ENCODE results near the gene KAT6B. TPM values are rescaled to one million over a fixed set of nuclear protein-coding genes. Genes with fewer than 3 reads are reported as not detected.

The KAT6B gene
- total and polyA plus RNA-seq, 2 donors (not counting 1 experiment from before 2014, with no cell fraction given): 8.6 to 111 TPM

DNA sequence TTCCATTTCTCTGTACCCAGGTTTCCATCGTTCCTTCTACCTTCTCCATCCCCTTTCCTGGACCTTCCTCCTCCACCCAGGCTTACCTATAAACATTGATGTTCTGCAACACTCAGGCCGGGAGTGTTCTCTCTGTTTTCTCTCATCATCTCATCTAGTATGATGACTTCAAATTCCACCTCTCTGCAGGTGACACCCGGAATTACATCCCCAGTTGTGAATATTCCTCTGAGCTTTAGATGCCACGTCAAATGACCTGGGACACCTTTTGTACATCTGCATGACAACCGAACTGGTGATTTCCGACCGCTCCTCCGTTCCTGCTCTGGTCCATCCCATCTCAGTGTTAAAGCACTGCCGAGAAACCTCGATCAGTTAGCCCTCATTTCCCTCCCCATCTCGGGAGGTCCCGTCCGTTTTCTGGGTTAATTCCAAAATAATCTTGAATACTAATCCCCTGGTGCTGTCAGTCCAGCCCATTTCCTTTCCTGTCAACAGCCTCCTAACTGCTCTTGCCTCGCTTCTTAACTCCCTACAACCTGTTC lies 208.4 kb downstream of the KAT6B start:
- Histone ChIP-seq H3K27ac (ENCODE audit: low read length in 2 of 2) (no peak overlapping the region), H3K9me3 (ENCODE audit: control extremely low read depth in 1 of 3, control insufficient read depth in 2 of 3, insufficient read depth in 1 of 3, low read length in 2 of 3) (peaks cover 0 to 8% (median 0%) of the 10 kb centered on the region in 3 donors), H3K36me3 (replicated peaks in 1 of 2; ENCODE audit: control extremely low read depth in 1 of 2, control insufficient read depth in 1 of 2, extremely low read depth in 1 of 2, insufficient read depth in 2 of 2, low read length in 1 of 2) (peaks cover 0 to 12% of the 10 kb centered on the region in 2 experiments), H3K9ac (ENCODE audit: low read length) (no peak overlapping the region), H4K20me1 (ENCODE audit: control insufficient read depth, insufficient read depth, low read length, poor library complexity, severe bottlenecking) (no peaks in the 10 kb centered on the region), H3K27me3 (replicated peaks in 1 of 4; ENCODE audit: control extremely low read depth in 1 of 4, control insufficient read depth in 3 of 4, insufficient read depth in 4 of 4, low read length in 3 of 4) (no peaks in the 10 kb centered on the region), H3K79me2 (ENCODE audit: control insufficient read depth, insufficient read depth, low read length) (no peaks in the 10 kb centered on the region), H2AFZ (ENCODE audit: insufficient read depth, low read depth, low read length, poor library complexity, severe bottlenecking) (no peak overlapping the region), H3K4me2 (replicated peaks; ENCODE audit: low read depth, low read length, poor library complexity, severe bottlenecking) (no peak overlapping the region), H3K4me1 (ENCODE audit: control insufficient read depth in 2 of 2, insufficient read depth in 2 of 2, low read length in 2 of 2) (peaks cover 6 to 12% of the 10 kb centered on the region in 2 donors), H3K4me3 (ENCODE audit: control extremely low read depth in 1 of 5, extremely low read depth in 1 of 5, insufficient read depth in 1 of 5, low read depth in 2 of 5, low read length in 4 of 5) (no peak overlapping the region)
- Mint-ChIP-seq H3K27ac (no peak overlapping the region), H3K27me3 (no peaks in the 10 kb centered on the region), H3K4me3 (no peak overlapping the region), H3K4me1 (peaks cover 13% of the 10 kb centered on the region), H3K9me3 (ENCODE audit: insufficient read depth) (no peaks in the 10 kb centered on the region)
- ATAC-seq (ENCODE audit: low read depth): no peak
- TF ChIP-seq CTCF (IDR thresholded peaks at IDR 0.05) (no peak), EZH2 (IDR thresholded peaks at IDR 0.05; ENCODE audit: borderline replicate concordance, insufficient read depth, low read depth, low read length, poor library complexity, severe bottlenecking) (no peak)
- no peak for DNase-seq
- POLR2A ChIA-PET: no interaction called here
- CTCF ChIA-PET: no interaction called here
- intact Hi-C loops (cut with micrococcal nuclease): no loop called here
- WGBS (ENCODE audit: insufficient coverage): 96% methylated on average over 14 of the region's 14 CpGs

- Mint-ChIP-seq H3K4me1 (peaks cover 13% of the 10 kb centered on the region), H3K27me3 (no peaks in the 10 kb centered on the region)
- peak; percentile 47 for ATAC-seq (ENCODE audit: low read depth)
Measured at GRCh38 chr10:75035975-75036708, 209.7 kb downstream of the KAT6B start.

More at GRCh38 chr10:75035975-75036708, 209.7 kb downstream of the KAT6B start:
- Histone ChIP-seq H3K27ac (ENCODE audit: low read length in 2 of 2) (no peak overlapping the region), H3K4me1 (ENCODE audit: control insufficient read depth in 2 of 2, insufficient read depth in 2 of 2, low read length in 2 of 2) (peaks cover 6 to 12% of the 10 kb centered on the region in 2 donors), H3K9ac (ENCODE audit: low read length) (no peak overlapping the region), H3K27me3 (replicated peaks in 1 of 4; ENCODE audit: control extremely low read depth in 1 of 4, control insufficient read depth in 3 of 4, insufficient read depth in 4 of 4, low read length in 3 of 4) (no peaks in the 10 kb centered on the region), H4K20me1 (ENCODE audit: control insufficient read depth, insufficient read depth, low read length, poor library complexity, severe bottlenecking) (no peaks in the 10 kb centered on the region), H3K9me3 (ENCODE audit: control extremely low read depth in 1 of 3, control insufficient read depth in 2 of 3, insufficient read depth in 1 of 3, low read length in 2 of 3) (peaks cover 0 to 8% (median 0%) of the 10 kb centered on the region in 3 donors), H3K79me2 (ENCODE audit: control insufficient read depth, insufficient read depth, low read length) (no peaks in the 10 kb centered on the region), H2AFZ (ENCODE audit: insufficient read depth, low read depth, low read length, poor library complexity, severe bottlenecking) (peak overlapping the region; percentile 47), H3K4me2 (replicated peaks; ENCODE audit: low read depth, low read length, poor library complexity, severe bottlenecking) (peak overlapping the region; percentile 23), H3K4me3 (ENCODE audit: control extremely low read depth in 1 of 5, extremely low read depth in 1 of 5, insufficient read depth in 1 of 5, low read depth in 2 of 5, low read length in 4 of 5) (no peak overlapping the region), H3K36me3 (replicated peaks in 1 of 2; ENCODE audit: control extremely low read depth in 1 of 2, control insufficient read depth in 1 of 2, extremely low read depth in 1 of 2, insufficient read depth in 2 of 2, low read length in 1 of 2) (no peaks in the 10 kb centered on the region)
- CTCF ChIA-PET: no interaction called here
- Mint-ChIP-seq H3K4me3 (peak overlapping the region; percentile 5), H3K27ac (peak overlapping the region; percentile 78), H3K9me3 (ENCODE audit: insufficient read depth) (no peaks in the 10 kb centered on the region)
- WGBS (ENCODE audit: insufficient coverage): 69% methylated on average over 8 of the region's 10 CpGs
- POLR2A ChIA-PET: interaction anchor here (0.6 kb wide), 1 partner anchor 110 kb away, joined by 4 read pairs; no protein-coding TSS in a partner anchor
- DNase-seq: peak; percentile 29
- TF ChIP-seq EZH2 (IDR thresholded peaks at IDR 0.05; ENCODE audit: borderline replicate concordance, insufficient read depth, low read depth, low read length, poor library complexity, severe bottlenecking) (no peak), CTCF (IDR thresholded peaks at IDR 0.05) (no peak)
- intact Hi-C loops (cut with micrococcal nuclease): no loop called here
